Measurements from ENCODE around the gene SNAPC2.

GRCh38 chr19:7965921-7966665 is 46.0 kb downstream of the SNAPC2 start:
- TF ChIP-seq FOXA1 (IDR thresholded peaks at IDR 0.05) (no peak), ELF4 (IDR thresholded peaks at IDR 0.05) (no peak), FOXM1 (IDR thresholded peaks at IDR 0.05; ENCODE audit: borderline replicate concordance) (no peak), SP1 (IDR thresholded peaks at IDR 0.05) (no peak), LEF1 (IDR thresholded peaks at IDR 0.05; ENCODE audit: borderline replicate concordance) (no peak), FOXK2 (IDR thresholded peaks at IDR 0.05) (no peak), SUZ12 (IDR thresholded peaks at IDR 0.05) (no peak), BHLHE40 (IDR thresholded peaks at IDR 0.05; ENCODE audit: borderline replicate concordance) (no peak), PKNOX1 (IDR thresholded peaks at IDR 0.05) (no peak), HDGF (IDR thresholded peaks at IDR 0.05; ENCODE audit: borderline replicate concordance) (no peak)

All from HEK293T (cell line).